Measurements from ENCODE around the gene MCOLN3.
"Not testable (repeated sequence)": the region's sequence is repeated elsewhere in the genome, so short reads cannot be mapped to it uniquely, and the experiment has no call there.

Gene MCOLN3

GRCh38 chr1:85047472-85048295 is 616 bp downstream of the MCOLN3 start:
- peak in 1 of 2 experiments; percentile 28 for DNase-seq

DNA sequence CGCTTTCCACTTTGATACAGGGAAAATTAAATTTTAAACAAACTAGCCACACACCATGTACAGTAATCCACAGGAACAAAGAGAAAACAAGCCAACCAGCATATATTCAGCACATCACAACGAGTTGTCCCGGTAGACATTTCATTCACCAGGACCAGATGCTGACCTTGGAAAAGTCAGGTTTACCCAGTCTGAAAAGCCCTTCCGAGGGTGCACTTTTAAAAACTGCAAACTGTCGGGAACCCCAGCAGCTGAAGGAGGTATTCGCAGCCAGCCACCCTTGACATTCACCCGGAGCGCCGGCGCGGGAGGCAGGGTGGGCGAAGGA is 1.2 kb downstream of the MCOLN3 start:
- DNase-seq: no peak

GRCh38 chr1:85042413-85042812 is 5.9 kb downstream of the MCOLN3 start:
- DNase-seq: no peak

DNA sequence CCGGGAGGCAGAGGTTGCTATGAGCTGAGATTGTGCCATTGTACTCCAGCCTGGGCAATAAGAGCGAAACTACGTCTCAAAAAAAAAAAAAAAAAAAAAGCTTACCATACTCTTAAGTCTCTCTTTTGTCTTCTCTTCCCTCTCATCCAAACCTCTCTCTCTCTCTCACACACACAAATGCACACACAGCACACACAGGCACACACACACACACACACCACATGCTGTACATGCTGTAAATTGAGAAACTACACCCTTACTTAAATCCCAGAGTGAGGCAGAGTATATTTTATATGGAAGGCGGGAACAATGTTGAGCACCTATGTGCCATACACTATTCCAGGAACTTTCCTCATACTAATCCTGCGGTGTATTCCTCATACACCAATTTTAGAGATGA is 6.5 kb downstream of the MCOLN3 start:
- no peak for DNase-seq

- DNase-seq: no peak
Measured at GRCh38 chr1:85033221-85033620, 15.1 kb downstream of the MCOLN3 start.

- no peak for DNase-seq
Measured at GRCh38 chr1:85030536-85030935, 17.8 kb downstream of the MCOLN3 start.

DNA sequence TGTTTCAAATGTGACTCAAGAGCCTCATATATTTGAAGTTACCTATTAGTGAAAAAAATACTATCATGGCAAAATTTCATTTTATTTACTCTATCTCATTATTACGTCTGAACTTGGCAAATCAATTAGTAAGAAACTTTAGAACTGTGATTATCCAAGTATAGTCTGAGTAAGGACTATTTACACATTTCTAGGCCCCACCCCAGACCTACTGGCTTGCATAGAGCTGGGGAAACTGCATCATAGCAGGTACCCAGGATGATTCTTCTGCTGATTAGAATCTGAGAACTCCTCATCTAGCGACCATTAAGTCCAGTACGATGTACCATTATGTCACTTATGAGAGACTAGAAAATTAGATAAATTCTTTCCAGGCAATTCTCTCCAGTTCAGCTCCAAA is 20.1 kb downstream of the MCOLN3 start:
- DNase-seq: no peak

- DNase-seq: no peak
Measured at GRCh38 chr1:85027242-85027983, 20.9 kb downstream of the MCOLN3 start.

DNA sequence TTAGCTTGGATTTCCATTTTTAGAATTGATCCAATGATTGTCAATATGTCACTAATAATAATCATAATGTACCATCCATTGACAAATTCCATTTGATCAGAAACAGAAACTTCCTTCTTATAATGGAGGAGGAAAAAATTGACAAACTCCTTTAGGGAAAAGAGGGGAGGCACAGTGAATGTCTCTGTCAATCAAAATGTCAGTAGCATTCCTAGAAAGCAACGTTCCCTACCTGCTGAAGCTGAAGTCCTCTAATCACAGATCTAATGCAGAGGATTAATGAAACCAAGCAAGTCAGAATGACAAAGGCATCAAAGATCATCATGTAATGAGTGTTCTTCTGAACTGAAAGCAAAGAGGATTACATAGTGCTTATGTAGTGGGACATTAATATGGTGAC is 22.4 kb downstream of the MCOLN3 start:
- no peak for DNase-seq

- DNase-seq: no peak
Measured at GRCh38 chr1:85024736-85025135, 23.6 kb downstream of the MCOLN3 start.

DNA sequence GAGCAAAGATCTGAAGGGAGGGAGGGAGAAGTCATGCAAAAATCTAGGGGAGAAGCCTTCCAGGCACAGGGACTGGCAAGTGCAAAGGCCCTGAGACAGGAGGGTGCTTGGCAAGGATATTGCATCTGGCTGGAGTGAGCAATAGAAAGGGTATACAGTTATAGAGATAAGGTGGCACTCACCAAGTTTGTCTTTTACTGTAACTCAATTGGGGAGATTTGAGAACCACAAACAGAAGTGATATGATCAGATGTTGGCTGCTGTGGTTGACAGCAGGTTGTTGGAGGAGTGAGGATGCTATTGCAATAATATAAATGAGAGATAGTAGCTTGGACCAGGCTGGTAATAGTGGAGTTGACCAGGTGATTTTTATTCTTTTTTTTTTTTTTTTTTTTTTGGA is 25.6 kb downstream of the MCOLN3 start:
- no peak for DNase-seq

GRCh38 chr1:85019994-85020393 is 28.3 kb downstream of the MCOLN3 start:
- DNase-seq: no peak

GRCh38 chr1:85015826-85016225 is 32.5 kb downstream of the MCOLN3 start:
- no peak for DNase-seq

DNA sequence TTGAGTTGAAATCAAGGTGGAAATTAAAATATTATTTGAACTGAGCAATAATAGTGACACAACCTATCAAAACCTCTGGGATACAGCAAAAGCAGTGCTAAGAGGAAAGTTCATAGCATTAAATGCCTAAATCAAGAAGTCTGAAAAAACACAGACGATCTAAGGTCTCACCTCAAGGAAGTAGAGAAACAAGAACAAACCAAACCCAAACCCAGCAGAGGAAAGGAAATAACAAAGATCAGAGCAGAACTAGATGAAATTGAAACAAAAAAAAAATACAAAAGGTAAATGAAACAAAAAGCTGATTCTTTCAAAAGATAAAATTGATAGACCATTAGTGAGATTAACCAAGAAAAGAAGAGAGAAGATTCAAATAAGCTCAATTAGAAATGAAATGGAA is 42.7 kb downstream of the MCOLN3 start:
- not testable (repeated sequence) for DNase-seq

GRCh38 chr1:85001742-85002141 is 46.6 kb downstream of the MCOLN3 start:
- DNase-seq: no peak

DNA sequence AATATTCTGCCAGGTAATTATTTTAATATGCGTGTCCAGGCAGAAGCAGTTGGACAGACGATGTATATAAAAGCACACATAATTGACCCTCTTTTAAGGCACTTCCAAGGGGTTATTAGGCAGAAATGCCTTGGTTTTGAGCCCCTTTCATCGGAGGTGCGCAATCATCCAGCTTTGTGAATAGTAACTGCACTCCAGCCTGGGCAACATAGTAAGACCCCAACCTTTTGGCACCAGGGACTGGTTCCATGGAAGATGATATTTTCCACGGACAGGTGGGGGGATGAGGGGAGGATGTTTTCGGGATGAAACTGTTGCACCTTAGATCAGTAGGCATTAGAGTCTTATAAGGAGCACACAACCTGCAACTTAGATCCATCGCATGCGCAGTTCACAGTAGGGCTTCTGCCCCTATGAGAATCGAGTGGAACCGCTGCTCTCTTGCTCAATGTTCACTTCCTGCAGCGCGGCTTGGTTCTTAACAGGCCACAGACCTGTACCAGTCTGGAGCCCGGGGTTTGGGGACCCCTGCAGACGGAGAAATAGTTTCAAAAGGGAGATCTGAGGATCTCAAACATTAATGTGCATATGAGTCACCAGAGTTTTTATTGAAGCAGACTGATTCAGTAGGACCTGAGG is 49.5 kb downstream of the MCOLN3 start:
- no peak for DNase-seq

DNA sequence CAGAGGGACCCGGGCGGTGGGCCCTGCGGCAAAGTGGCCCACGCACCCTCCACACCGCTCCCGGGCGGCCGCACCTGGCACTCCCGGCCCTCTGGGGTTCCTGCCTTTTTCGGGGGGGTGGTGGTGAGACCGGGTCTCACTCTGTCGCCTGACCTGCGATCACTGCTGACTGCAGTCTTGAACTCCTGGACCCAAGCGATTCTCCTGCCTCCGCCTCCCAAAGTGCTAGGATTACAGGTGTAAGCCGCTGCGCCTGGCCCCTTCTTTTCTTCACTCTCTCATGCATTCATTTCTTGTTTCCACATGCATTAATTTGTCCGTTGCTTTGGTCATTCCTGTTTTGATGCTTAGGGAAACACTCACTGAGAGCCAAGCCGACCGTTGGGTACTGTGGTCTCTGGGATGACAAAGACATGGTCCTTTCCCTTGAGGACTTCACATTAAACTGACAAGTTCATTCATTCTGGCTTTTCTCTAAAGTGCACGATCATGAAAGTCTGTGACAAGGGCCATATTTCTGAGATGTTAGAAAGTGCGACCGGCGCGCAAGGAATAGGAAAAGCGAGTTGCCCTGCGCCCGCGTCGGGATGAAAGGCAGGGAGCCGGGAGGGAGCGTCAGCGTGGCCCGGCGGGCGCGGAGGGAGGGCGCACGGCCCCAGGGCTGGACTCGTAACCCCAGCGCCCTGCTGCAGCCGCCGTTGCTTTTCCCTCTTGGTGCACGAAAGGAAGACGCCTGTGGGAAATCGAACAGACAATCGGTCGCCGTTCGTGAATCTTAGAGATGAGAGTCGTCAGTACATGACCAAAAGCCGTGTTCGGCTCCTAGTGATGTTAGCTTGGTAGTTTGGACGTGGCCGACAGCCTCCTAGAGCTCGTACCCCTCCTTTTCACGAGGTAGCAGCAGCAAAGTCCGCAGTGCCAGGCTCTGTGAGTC is 50.4 kb downstream of the MCOLN3 start:
- DNase-seq: peak in 1 of 2 experiments; percentile 3

DNA sequence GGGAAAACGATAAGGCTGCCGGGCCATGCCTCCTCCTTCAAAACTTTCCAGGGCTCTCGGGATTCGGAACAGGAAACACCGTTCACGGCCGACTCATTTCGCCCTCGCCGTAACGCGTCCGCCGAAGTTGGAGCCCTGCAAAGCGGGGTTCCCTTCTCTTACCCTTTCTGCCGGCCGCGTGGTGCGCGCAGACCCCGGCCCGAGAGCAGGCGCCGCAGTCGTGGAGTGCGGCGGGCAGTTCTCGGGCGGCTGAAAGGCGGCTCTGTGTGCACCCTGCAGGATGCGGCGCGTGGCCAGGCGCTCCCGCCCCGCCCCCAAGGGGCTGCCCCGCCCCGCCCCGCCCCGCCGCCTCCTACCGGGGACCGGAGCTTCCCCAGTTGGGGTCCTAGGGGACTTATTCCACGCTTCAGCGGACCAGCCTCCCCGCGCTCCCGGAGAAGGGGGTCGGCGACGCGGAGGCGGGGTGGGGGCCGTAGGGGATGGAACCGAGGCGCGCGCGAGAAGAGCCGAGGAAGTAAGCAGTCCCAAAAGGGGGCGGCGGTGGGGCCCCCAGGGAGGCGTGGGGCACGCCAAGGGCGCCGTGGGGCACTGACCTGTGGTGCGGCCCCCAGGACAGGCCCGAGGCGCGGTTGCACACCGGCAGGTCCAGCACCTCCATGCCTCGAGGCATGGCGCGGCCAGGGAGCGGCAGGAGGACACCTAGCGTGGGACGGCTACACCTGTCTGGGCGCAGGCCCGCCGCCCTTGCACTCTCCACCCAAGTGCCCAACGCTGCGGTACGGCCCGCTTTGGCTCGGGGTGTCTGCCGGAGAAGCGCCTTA is 51.2 kb downstream of the MCOLN3 start, which contains the start of gene MCOLN2:
TSS of gene MCOLN2 (minus strand) at position 268 of the 821 bp plus-strand sequence. CDS start at position 27, 241 bp downstream.
- DNase-seq: peak; percentile 29 to 37

- DNase-seq: no peak
Measured at GRCh38 chr1:84995484-84996334, 52.6 kb downstream of the MCOLN3 start.

- DNase-seq: no peak
Measured at GRCh38 chr1:84991097-84991920, 57.0 kb downstream of the MCOLN3 start.
